ENCODE measurements around the gene XPO6.
A peak's percentile ranks its signal among the peaks of the same experiment; 100 is the strongest.

The XPO6 gene

DNA sequence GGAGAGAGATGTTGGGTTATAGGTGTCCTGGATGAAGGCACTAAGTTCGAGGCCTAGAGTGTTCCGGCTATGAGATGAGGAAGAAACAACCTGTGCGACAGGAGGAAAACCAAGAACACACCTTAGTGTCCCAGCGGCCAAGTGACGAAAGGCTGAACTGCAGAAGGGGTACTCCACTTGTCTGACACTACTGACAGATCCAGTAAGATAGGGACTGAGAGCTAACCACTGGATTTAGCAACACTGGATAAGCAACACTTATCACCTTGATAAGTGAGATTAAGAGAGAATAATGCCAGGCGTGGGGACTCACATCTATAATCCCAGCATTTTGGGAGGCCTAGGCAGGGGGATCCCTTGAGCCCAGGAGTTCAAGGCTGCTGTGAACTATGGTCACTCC lies 7.1 kb downstream of the XPO6 start:
- no peak for DNase-seq
- no peaks in the 10 kb centered on the region for H3K27me3 ChIP-seq
- H3K36me3 ChIP-seq = peaks cover 84% of the 10 kb centered on the region
- TF ChIP-seq CTCF (IDR thresholded peaks at IDR 0.05; ENCODE audit: low read depth, low read length) = no peak
- H3K4me3 ChIP-seq (ENCODE audit: low read depth, low read length) = no peak overlapping the region
- no peaks in the 10 kb centered on the region for H3K9me3 ChIP-seq
- H3K4me1 ChIP-seq = no peaks in the 10 kb centered on the region

GRCh38 chr16:28204204-28204603 lies 7.6 kb downstream of the XPO6 start:
- Histone ChIP-seq H3K36me3 (peaks cover 87% of the 10 kb centered on the region), H3K9me3 (no peaks in the 10 kb centered on the region), H3K4me1 (no peaks in the 10 kb centered on the region), H3K4me3 (ENCODE audit: low read depth, low read length) (no peak overlapping the region), H3K27me3 (no peaks in the 10 kb centered on the region)
- no peak for TF ChIP-seq CTCF (IDR thresholded peaks at IDR 0.05; ENCODE audit: low read depth, low read length)
- no peak for DNase-seq

DNA sequence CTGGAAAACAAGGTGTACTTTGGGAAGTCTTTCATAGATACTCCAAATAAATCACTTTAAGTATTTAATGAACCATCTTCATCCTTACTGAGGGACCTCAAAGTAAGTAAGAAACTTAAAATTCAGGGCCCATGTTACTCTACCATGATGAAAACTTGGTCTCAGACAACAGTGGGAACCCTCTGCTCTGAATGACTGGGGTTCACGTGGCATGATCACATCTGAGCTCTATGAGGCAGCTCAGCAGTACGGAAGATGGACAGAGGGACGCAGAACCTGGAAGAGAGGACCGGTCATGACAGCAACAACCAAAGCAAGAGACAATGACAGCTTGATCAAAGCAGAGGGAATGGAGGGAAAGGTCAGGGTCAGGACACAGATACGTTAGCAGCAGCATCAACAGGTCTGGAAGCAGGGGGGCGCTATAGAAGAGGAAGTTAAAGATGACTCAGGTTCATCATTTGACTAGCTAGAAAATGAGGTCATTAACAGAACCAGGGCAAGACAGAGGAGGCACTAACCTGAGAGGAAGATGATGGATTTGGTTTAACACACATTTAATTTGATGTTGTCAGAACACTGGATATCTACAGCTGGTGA lies 9.5 kb downstream of the XPO6 start:
- H3K4me3 ChIP-seq (ENCODE audit: low read depth, low read length) = no peak overlapping the region
- 0 out of 2 replicates have a peak, but pooled peaks have one; percentile 4 for TF ChIP-seq CTCF (IDR thresholded peaks at IDR 0.05; ENCODE audit: low read depth, low read length)
- no peaks in the 10 kb centered on the region for H3K9me3 ChIP-seq
- H3K36me3 ChIP-seq = peaks cover 75% of the 10 kb centered on the region
- no peaks in the 10 kb centered on the region for H3K27me3 ChIP-seq
- H3K4me1 ChIP-seq = no peaks in the 10 kb centered on the region
- DNase-seq = no peak

DNA sequence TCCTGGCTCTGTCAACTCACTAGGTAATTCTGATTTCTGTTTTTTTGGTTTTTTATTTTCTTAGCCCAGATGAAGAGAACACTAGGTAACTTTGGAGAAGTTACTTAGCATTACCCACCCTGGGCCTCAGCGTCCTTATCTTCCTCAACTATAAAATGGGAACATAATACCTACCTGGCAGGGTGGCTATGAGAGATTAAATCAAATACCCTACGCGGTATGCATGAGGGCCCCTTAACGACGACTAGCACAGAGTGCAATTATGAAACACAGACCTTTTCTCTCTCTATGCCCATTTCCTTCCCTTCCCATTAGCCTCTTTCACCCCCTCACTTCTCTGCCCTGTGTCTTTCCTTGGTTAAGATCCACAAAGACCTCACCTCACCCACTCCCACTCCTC lies 11.1 kb downstream of the XPO6 start:
- no peak for TF ChIP-seq CTCF (IDR thresholded peaks at IDR 0.05; ENCODE audit: low read depth, low read length)
- no peaks in the 10 kb centered on the region for H3K9me3 ChIP-seq
- no peak overlapping the region for H3K4me3 ChIP-seq (ENCODE audit: low read depth, low read length)
- no peak for DNase-seq
- H3K27me3 ChIP-seq = no peaks in the 10 kb centered on the region
- peaks cover 80% of the 10 kb centered on the region for H3K36me3 ChIP-seq
- no peaks in the 10 kb centered on the region for H3K4me1 ChIP-seq

DNA sequence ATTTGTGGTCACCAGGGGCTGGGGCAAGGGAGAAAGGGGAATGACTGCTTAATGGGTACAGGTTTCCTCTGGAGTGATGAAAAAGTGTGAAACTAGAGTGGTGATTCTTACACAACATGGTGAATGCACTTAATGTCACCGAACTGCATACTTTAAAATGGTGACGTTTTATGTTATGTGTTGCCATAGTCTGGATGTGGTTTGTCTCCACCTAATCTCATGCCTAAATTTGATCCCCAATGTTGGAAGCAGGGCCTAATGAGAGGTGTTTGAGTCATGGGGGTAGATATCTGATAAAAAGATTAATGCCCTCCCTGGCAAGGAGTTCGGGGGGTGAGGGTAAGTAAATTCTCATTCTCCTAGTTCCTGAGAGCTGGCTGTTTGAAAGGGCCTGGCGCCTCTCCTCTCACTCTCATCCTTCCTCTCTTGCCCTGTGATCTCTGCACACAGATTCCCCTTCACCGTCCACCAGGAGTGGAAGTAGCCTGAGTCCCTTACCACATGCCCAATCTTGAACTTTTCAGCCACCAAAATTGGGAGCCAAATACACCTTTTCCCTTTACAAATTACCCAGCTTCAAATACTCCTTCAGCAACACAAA lies 15.3 kb downstream of the XPO6 start:
- Histone ChIP-seq H3K27me3 (no peaks in the 10 kb centered on the region), H3K9me3 (no peaks in the 10 kb centered on the region), H3K4me1 (no peaks in the 10 kb centered on the region), H3K4me3 (ENCODE audit: low read depth, low read length) (no peak overlapping the region), H3K36me3 (peaks cover 62% of the 10 kb centered on the region)
- TF ChIP-seq CTCF (IDR thresholded peaks at IDR 0.05; ENCODE audit: low read depth, low read length) = no peak
- no peak for DNase-seq

GRCh38 chr16:28195859-28196258 lies 15.9 kb downstream of the XPO6 start:
- Histone ChIP-seq H3K27me3 (no peaks in the 10 kb centered on the region), H3K36me3 (peaks cover 55% of the 10 kb centered on the region), H3K4me1 (no peaks in the 10 kb centered on the region), H3K4me3 (ENCODE audit: low read depth, low read length) (no peak overlapping the region), H3K9me3 (no peaks in the 10 kb centered on the region)
- no peak for TF ChIP-seq CTCF (IDR thresholded peaks at IDR 0.05; ENCODE audit: low read depth, low read length)
- no peak for DNase-seq
